ENCODE measurements around the gene HECA. TPM values are rescaled to one million over a fixed set of nuclear protein-coding genes. Genes with fewer than 3 reads are reported as not detected.

The HECA gene
- total and polyA plus RNA-seq, 10 of the 15 experiments (the other 5 are each of a cell fraction or from before 2014, with no cell fraction given) = 0.52 to 7.2 (median 2.7) TPM

DNA sequence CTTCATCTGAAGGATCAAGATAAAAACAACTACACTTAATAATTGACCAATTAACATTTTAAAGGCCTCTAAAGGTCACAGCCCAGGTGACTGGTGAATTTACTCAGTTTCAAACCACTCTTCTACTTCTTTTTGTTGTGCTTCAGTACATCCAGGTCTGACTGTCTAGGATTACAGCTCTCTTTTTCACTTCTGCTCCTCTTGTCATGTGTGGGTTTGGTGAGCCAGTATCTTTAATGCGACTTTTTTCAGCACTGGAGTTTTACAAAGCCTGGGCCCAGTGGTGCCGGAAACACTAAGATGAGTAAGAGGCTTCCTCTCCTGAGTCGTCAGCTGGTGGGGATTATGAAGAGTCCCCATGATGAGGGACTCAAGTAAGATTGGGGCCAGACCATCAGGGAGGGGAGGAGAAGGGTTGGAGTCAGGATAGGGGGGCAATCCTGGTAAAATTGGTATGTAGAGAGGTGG is 27.0 kb downstream of the HECA start (continued):
- TF ChIP-seq ATF2 (IDR thresholded peaks at IDR 0.05; ENCODE audit: low read length) (peak; percentile 87), CBX5 (IDR thresholded peaks at IDR 0.05; ENCODE audit: low read depth) (peak; percentile 91; the same call in 1 of the 2 replicates), YY1 (IDR thresholded peaks at IDR 0.05; ENCODE audit: low read depth, low read length) (0 out of 2 replicates have a peak, but pooled peaks have one; percentile 18), BCL3 (IDR thresholded peaks at IDR 0.05; ENCODE audit: borderline replicate concordance, insufficient read depth, low read depth, low read length, poor library complexity, severe bottlenecking) (peak; percentile 73), CBX3 (IDR thresholded peaks at IDR 0.05; ENCODE audit: borderline replicate concordance, low read depth) (no peak), CREM (IDR thresholded peaks at IDR 0.05; ENCODE audit: low read depth) (peak; percentile 81; the same call in 1 of the 2 replicates), PAX5 (IDR thresholded peaks at IDR 0.05; ENCODE audit: borderline replicate concordance, low read depth, low read length) (peak; percentile 78; the same call in 1 of the 2 replicates), MEF2A (IDR thresholded peaks at IDR 0.05; ENCODE audit: insufficient read depth, low read depth, low read length) (0 out of 2 replicates have a peak, but pooled peaks have one; percentile 61), MXI1 (IDR thresholded peaks at IDR 0.05; ENCODE audit: low read depth, low read length) (peak; percentile 69; the same call in 1 of the 2 replicates), TBL1XR1 (IDR thresholded peaks at IDR 0.05; ENCODE audit: low read depth, low read length) (peak; percentile 83), ATF7 (IDR thresholded peaks at IDR 0.05; ENCODE audit: low read depth) (peak; percentile 79), CUX1 (IDR thresholded peaks at IDR 0.05; ENCODE audit: insufficient replicate concordance, low read depth, low read length) (no peak), POU2F2 (IDR thresholded peaks at IDR 0.05; ENCODE audit: borderline replicate concordance, low read depth, low read length) (peak; percentile 60; the same call in 1 of the 3 replicates), EP300 (IDR thresholded peaks at IDR 0.05; ENCODE audit: borderline replicate concordance in 1 of 2, control insufficient read depth in 1 of 2, low read depth in 2 of 2, low read length in 2 of 2) (peak; percentile 66 to 75), RAD51 (IDR thresholded peaks at IDR 0.05) (peak; percentile 79), ZNF384 (IDR thresholded peaks at IDR 0.05; ENCODE audit: borderline replicate concordance, low read depth, low read length) (peak; percentile 46; the same call in 1 of the 2 replicates), BHLHE40 (IDR thresholded peaks at IDR 0.05; ENCODE audit: borderline replicate concordance in 1 of 2, low read depth in 2 of 2, low read length in 1 of 2) (peak; percentile 46 to 73; a peak in 2 of 4 replicates), NR2F1 (conservative IDR thresholded peaks at IDR 0.05) (peak; percentile 99), JUNB (IDR thresholded peaks at IDR 0.05) (peak; percentile 88), LARP7 (IDR thresholded peaks at IDR 0.05) (no peak)
- TF ChIP-seq, protein P1, sequence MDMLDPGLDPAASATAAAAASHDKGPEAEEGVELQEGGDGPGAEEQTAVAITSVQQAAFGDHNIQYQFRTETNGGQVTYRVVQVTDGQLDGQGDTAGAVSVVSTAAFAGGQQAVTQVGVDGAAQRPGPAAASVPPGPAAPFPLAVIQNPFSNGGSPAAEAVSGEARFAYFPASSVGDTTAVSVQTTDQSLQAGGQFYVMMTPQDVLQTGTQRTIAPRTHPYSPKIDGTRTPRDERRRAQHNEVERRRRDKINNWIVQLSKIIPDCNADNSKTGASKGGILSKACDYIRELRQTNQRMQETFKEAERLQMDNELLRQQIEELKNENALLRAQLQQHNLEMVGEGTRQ (IDR thresholded peaks at IDR 0.05; ENCODE audit: borderline replicate concordance, low read depth, low read length) = peak; percentile 27; the same call in 1 of the 2 replicates
